Measurements from ENCODE around the gene LARP1.

LARP1 gene

GRCh38 chr5:154762700-154763099 is 7.5 kb downstream of the LARP1 start:
- DNase-seq = no peak

DNA sequence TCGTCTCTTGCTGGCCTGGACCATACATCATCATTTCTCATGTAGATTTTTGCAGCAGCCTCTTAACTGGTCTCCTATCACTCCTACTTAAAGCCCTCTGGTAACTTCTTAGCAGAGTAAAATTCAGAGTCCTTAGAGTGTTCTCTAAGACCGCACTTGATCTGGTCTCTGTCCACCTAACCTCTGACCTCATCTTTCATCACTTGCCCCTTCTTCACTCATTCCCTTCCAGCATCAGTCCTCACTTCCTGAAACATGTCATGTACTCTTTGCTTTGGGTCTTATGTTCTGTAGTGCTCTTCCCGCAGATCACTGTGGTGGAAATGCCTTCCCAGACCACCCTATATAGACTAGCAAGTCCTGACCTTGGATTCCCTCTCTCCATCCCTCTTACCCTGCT is 9.8 kb downstream of the LARP1 start:
- no peak for DNase-seq

DNA sequence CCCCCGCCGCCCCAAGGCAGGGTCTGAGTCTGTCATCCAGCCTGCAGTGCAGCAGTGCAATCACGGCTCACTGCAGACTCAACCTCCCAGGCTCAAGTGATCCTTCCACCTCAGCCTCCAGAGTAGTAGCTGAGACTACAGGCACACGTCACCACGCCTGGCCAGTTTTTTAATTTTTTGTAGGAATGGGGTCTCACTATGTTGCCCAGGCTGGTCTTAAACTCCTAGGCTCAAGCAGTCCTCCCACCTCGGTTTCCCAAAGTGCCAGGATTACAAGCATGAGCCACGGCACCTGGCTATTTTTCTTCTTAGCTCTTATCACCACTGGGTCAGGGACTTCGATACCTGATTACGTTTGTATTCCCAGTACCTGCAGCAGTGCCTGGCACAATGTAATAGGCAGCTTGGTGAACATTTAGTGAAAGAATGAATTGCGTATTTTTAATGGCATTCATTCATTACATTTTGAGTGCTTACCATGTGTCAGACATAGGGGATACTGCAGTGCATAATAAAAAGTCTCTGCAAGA is 10.3 kb downstream of the LARP1 start:
- no peak for DNase-seq

DNA sequence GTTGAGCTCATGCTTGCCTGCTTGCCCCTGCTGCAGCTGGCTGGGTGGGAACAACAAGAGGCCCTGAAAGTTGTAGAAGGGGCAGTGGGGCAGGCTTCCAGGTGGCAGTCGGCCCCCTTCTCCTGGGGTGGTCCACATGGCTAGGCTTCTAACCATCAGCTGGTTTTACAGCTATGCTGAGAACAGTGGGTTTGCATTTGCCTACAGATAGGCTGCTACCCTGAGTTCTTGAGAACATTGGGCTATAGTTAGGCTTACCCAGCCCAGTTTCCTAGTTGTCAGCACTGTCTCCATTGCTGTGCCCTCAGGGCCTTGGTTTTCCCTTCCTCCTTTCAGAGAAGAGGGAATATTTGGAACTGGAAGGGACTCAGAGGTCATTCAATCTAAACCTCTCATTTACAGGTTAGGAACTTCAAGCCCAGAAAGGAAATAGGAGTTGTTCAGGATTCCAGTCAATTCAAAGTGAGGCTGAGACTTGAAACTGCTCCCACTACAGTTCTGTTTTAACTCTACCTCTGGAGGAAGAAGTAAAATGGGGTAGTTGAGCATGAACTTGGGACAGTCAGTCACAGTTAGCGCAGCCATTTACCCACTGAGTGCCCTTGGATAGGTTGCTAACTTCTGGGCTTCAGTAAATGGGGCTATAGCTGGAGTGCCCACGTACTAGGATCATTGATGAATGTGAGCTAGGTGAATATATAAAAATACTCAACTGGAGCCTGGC is 11.5 kb downstream of the LARP1 start:
- DNase-seq = no peak

- no peak for DNase-seq
Measured at GRCh38 chr5:154767576-154767975, 12.4 kb downstream of the LARP1 start.

DNA sequence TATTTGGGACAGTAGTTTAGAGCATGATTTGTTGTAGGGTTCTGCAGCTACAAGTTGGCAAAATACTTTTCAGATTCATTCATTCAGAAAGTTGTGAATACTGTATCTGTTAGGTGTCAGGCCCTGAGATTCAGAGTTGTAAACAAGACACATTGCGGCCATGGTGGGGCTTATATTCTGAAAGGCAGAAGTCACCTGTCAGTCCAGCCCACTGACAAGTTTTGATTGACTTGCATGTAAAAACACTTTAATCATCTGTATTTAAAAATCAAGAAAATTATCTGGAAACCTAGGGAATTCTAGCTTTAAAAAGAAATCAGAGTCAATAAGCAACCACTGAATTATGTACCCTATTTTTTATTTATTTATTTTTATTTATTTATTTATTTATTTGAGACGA is 13.0 kb downstream of the LARP1 start:
- no peak for DNase-seq

DNA sequence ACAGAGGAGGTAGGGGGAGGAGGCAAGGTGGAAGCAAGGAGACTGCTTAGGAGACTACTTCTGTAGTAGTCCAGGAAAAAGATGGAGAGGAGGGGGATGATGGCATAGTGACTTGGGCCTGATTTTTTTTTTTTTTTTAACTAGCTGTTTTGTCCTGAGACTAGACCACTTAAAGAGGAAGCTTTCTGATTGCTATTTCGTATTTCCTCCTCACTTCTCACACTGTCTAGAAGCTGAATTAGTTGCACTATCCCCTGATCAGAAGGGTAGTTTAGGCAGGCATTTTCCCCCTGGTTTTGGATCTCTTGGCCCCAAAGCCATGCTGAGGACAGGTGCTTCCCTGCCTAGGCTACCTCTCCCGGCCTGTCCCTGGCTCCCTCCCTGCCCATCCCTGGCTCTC is 14.9 kb downstream of the LARP1 start:
- no peak for DNase-seq

GRCh38 chr5:154771383-154771901 is 16.3 kb downstream of the LARP1 start:
- DNase-seq = no peak

DNA sequence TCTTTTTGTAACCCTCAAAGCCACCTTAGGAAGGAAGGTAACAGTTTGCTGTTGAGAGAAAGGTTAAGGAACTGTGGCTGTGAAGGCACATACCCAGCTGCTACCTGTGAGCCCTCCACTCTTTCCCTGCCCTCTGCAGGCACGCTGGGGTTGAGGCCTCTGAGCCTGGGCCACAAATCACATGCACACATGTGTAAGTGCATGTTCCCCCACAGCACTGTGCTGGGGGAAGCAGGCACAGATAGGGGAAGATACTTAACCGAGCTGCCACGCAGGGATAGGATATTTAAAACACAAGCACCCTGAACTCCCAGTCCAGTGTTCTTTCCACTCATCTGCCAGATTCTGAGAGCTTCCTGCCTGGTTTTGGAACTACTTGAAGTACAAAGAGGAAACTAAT is 18.1 kb downstream of the LARP1 start:
- no peak for DNase-seq

GRCh38 chr5:154776167-154776566 is 21.0 kb downstream of the LARP1 start:
- DNase-seq = no peak

- DNase-seq = no peak
Measured at GRCh38 chr5:154778534-154778933, 23.4 kb downstream of the LARP1 start.

- no peak for DNase-seq
Measured at GRCh38 chr5:154779105-154779504, 23.9 kb downstream of the LARP1 start.

GRCh38 chr5:154780128-154780527 is 25.0 kb downstream of the LARP1 start:
- DNase-seq = no peak

GRCh38 chr5:154782326-154782725 is 27.1 kb downstream of the LARP1 start:
- no peak for DNase-seq

GRCh38 chr5:154782812-154783592 is 27.8 kb downstream of the LARP1 start:
- DNase-seq = no peak

- no peak for DNase-seq
Measured at GRCh38 chr5:154783774-154784460, 28.7 kb downstream of the LARP1 start.

DNA sequence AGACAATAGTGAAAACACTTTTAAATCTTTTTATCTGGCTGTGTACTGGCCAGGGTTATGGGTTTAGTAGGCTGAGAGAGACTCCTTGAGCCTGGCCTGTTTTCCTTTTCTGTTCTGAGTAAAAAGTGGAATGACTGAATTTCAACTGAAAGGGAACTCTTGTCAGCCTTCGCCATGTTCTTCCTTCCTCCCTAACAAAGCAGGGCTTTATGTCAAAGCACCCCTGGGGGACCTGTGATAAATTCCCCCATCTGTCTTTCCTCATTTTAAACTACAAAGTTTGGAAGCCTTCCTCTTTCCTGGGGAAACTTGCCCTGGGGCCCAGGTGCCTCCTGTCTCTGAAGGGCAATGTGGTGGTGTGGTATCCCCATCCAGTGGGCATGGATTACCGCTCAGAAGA is 29.7 kb downstream of the LARP1 start:
- no peak for DNase-seq

- no peak for DNase-seq
Measured at GRCh38 chr5:154786414-154786813, 31.2 kb downstream of the LARP1 start.

GRCh38 chr5:154788212-154788611 is 33.0 kb downstream of the LARP1 start:
- DNase-seq = no peak

GRCh38 chr5:154791535-154791934 is 36.4 kb downstream of the LARP1 start:
- no peak for DNase-seq

- no peak for DNase-seq
Measured at GRCh38 chr5:154793599-154794524, 38.7 kb downstream of the LARP1 start.

DNA sequence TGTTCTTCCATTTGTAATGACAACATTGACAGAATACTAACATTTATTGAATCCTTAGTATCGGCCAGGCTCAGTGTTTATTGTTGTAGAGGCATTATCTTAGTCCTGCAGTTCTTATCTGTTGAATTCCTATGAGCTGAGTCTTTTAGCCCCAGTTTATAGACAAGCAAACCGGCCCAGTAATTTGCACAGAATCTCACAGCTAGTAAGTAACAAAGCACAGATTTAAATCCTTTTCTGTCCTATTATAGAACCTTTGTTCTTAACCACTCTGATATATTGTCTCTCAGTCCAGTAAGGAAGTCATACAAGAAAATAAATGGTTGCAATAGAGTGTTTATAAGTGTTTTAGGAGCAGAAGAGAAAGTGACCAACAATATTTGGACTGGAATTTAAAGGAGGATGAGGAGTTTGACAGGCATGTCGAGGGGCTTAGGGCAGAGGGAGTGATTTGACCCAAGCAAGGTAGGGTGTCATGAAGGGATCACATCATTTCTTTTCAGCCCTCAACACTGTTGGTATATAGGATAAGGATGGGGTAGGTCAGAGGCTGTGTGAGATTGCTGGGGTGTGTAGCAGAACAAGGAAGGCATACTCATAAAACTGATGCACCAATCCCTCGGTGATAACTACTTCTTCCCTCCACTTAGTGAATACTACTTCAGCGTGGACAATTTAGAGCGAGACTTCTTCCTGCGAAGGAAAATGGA is 39.5 kb downstream of the LARP1 start:
- no peak for DNase-seq
